Osteocyte (in vitro differentiated cells): ENCODE measurements around the gene BCL2L1. TPM values are rescaled to one million over a fixed set of nuclear protein-coding genes. Genes with fewer than 3 reads are reported as not detected.

Experiments used
- DNase-seq: peaks from one replicate; pipeline ENCODE4 v3.0.0; 2021; ENCODE audit warnings: mixed read lengths; ENCODE audit not compliant: unreplicated experiment; ENCODE audit errors: extremely low spot score
- H3K27ac Mint-ChIP-seq: one replicate; pipeline ENCODE4 v1.8.0; 2021; ENCODE audit warnings: mild to moderate bottlenecking, mixed read lengths; ENCODE audit not compliant: unreplicated experiment
- H3K27me3 Mint-ChIP-seq: one replicate; pipeline ENCODE4 v1.8.0; 2021; ENCODE audit warnings: mixed read lengths; ENCODE audit not compliant: unreplicated experiment
- H3K36me3 Mint-ChIP-seq: one replicate; pipeline ENCODE4 v1.8.0; 2021; ENCODE audit warnings: mixed read lengths; ENCODE audit not compliant: unreplicated experiment
- H3K4me1 Mint-ChIP-seq: one replicate; pipeline ENCODE4 v1.8.0; 2021; ENCODE audit warnings: mixed read lengths; ENCODE audit not compliant: unreplicated experiment
- H3K4me3 Mint-ChIP-seq: one replicate; pipeline ENCODE4 v1.8.0; 2021; ENCODE audit warnings: mild to moderate bottlenecking, moderate library complexity, mixed read lengths; ENCODE audit not compliant: unreplicated experiment
- H3K9me3 Mint-ChIP-seq: one replicate; pipeline ENCODE4 v1.8.0; 2021; ENCODE audit warnings: mixed read lengths; ENCODE audit not compliant: unreplicated experiment
- total RNA-seq: library from RNA; stranded (reverse); gene quantifications from 2 replicates; pipeline ENCODE4 v1.2.1, GENCODE V29; 2021
- TF ChIP-seq, protein P1 (sequence below): fragments of 200-600 bp; sonication (generic); IDR thresholded peaks from 2 replicates; pipeline ENCODE4 v1.5.0; 2021; ENCODE audit warnings: antibody characterized with exemption, mild to moderate bottlenecking, moderate library complexity

BCL2L1 gene
- total RNA-seq, 1 donor from 2014 or later: 67.0 TPM

DNA sequence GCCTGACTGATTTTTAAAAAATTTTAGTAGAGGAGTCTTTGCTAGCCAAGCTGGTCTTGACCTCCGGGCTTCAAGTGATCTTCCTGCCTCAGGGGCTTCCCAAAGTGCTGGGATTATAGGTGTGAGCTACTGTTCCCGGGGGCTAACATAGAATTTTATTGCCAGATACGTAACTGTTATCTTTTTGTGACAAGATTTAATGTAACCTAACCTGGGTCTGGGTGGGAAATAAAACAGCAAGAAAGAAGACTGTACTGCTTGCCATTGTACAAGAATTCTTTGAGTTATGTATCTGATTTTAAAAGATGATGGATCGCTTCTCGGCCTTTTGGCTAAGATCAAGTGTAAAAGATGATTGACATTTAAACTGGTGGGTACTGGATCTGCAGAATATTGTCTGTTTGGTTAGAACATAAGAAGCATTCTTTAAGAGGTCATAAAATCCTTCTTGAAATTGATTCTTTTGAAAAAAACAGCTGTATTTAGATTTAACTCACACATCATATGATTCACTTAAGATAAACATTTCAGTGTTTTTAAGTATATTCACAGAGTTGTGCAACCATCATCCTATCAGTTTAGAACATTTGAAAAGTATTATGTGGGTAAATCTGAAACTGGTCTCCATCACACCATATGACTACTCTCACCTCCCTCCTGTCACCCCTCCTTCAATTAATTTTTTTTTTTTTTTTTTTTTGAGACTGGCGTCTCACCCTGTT, 38.0 kb upstream of the BCL2L1 start:
- H3K4me1 Mint-ChIP-seq: peaks cover 50% of the 10 kb centered on the region
- TF ChIP-seq, protein P1, sequence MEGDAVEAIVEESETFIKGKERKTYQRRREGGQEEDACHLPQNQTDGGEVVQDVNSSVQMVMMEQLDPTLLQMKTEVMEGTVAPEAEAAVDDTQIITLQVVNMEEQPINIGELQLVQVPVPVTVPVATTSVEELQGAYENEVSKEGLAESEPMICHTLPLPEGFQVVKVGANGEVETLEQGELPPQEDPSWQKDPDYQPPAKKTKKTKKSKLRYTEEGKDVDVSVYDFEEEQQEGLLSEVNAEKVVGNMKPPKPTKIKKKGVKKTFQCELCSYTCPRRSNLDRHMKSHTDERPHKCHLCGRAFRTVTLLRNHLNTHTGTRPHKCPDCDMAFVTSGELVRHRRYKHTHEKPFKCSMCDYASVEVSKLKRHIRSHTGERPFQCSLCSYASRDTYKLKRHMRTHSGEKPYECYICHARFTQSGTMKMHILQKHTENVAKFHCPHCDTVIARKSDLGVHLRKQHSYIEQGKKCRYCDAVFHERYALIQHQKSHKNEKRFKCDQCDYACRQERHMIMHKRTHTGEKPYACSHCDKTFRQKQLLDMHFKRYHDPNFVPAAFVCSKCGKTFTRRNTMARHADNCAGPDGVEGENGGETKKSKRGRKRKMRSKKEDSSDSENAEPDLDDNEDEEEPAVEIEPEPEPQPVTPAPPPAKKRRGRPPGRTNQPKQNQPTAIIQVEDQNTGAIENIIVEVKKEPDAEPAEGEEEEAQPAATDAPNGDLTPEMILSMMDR: no peak
- DNase-seq: no peak
- peaks cover 5% of the 10 kb centered on the region for H3K36me3 Mint-ChIP-seq
- peak overlapping the region; percentile 96 for H3K27ac Mint-ChIP-seq
- H3K9me3 Mint-ChIP-seq: peaks cover 5% of the 10 kb centered on the region
- peak overlapping the region; percentile 10 for H3K4me3 Mint-ChIP-seq
- no peaks in the 10 kb centered on the region for H3K27me3 Mint-ChIP-seq

DNA sequence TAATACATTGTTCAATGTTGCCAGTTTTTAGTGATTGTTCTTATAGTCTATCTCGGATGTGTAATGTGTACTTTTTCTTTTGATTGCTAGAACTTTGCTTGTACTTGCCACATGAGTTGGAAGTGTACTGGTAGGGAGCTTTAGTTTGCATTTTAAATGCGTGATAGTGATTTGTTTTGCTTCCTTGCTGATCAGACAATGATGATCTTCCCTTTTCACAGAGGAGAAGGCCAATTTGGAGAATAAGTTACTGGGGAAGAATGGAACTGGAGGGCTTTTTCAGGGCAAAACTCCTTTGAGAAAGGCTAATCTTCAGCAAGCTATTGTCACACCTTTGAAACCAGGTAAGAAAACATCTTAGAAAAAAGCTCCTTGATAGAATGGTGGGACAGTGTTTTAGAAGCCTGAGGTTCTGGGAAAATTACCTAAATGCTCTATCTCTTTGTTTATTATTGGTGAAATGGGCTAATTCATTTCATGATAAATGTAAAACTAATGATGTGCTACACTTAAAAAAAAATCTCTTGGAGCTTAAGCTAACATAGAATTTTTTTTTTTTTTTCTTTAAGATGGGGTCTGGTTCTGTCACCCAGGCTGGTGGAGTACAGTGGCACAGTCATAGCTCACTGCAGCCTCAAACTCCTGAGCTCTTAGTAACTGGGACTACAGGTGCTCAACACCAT, 37.3 kb upstream of the BCL2L1 start:
- H3K4me1 Mint-ChIP-seq: peaks cover 46% of the 10 kb centered on the region
- H3K27me3 Mint-ChIP-seq: no peaks in the 10 kb centered on the region
- peak overlapping the region; percentile 96 for H3K27ac Mint-ChIP-seq
- no peaks in the 10 kb centered on the region for H3K9me3 Mint-ChIP-seq
- DNase-seq: no peak
- H3K4me3 Mint-ChIP-seq: no peak overlapping the region
- TF ChIP-seq, protein P1: no peak
- no peaks in the 10 kb centered on the region for H3K36me3 Mint-ChIP-seq

DNA sequence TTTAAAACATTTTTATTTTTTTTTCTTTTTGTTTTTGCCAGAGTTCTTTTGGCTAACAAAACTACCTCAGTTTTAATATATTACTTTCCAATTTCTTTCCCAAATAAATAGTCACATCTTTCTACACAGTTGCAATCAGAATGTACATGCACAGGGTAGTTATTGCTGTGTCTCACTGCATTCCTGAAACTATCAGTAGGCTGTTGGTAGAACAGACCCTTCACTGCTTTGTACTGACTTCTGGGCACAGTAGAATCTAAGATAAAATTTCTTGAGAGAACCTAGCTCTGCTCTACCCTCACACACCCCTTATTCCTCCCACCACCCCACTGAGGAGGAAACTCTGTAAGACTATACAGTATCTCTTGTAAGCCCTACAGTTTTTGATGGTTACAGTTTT, 36.3 kb upstream of the BCL2L1 start:
- H3K36me3 Mint-ChIP-seq: no peaks in the 10 kb centered on the region
- peak overlapping the region; percentile 96 for H3K27ac Mint-ChIP-seq
- no peaks in the 10 kb centered on the region for H3K9me3 Mint-ChIP-seq
- H3K4me1 Mint-ChIP-seq: peaks cover 44% of the 10 kb centered on the region
- no peaks in the 10 kb centered on the region for H3K27me3 Mint-ChIP-seq
- no peak for DNase-seq
- TF ChIP-seq, protein P1: no peak
- no peak overlapping the region for H3K4me3 Mint-ChIP-seq

DNA sequence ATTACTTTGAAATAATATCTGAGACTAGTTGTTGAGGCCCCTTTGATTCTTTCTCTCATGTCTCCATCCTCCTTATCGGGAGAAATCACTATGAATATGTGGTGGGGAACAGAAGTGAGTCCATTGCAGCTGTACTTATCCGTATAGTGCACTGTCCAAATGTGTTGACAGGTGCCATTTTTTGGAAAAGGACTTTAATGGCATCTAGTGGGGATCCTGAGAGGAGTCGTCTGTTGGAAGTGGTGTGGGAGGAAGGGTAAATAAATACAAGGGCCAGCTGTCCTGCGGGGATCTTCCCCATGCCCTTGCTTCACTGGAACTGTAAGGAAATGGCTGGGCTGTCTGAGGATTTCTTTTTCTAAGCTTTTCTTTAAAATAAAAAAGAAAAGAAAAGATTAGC, 35.9 kb upstream of the BCL2L1 start:
- TF ChIP-seq, protein P1: no peak
- Mint-ChIP-seq H3K4me3 (no peak overlapping the region), H3K27ac (peak overlapping the region; percentile 96), H3K36me3 (no peaks in the 10 kb centered on the region), H3K27me3 (no peaks in the 10 kb centered on the region), H3K9me3 (no peaks in the 10 kb centered on the region), H3K4me1 (peaks cover 44% of the 10 kb centered on the region)
- DNase-seq: no peak

DNA sequence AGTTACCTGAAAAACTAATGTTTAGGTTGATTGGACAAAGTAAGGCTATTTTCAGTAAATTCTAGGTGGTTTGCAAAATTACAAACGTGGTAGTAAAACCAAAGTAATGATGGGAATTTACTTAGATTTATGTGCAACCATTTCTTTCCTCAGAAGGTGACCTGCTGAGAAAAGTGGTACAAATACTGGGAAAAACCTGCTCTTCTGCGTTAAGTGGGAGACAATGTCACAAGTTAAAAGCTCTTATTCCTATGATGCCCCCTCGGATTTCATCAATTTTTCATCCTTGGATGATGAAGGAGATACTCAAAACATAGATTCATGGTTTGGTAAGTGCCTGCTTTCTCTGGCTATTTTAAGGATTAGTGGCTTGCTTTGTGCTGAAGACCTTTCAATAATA, 34.6 kb upstream of the BCL2L1 start:
- Mint-ChIP-seq H3K27me3 (no peaks in the 10 kb centered on the region), H3K36me3 (no peaks in the 10 kb centered on the region), H3K9me3 (no peaks in the 10 kb centered on the region)

More for the DNA sequence above, 34.6 kb upstream of the BCL2L1 start:
- DNase-seq: no peak
- TF ChIP-seq, protein P1: no peak
- H3K4me3 Mint-ChIP-seq: no peak overlapping the region
- peaks cover 49% of the 10 kb centered on the region for H3K4me1 Mint-ChIP-seq
- H3K27ac Mint-ChIP-seq: no peak overlapping the region
